HG03565 (cell line): ENCODE results near the gene SLC25A13.
"Not testable (repeated sequence)": the region's sequence is repeated elsewhere in the genome, so short reads cannot be mapped to it uniquely, and the experiment has no call there.

ENCODE experiments used
- ATAC-seq: cut with Tn5 transposase; IDR thresholded peaks from one replicate; pipeline ENCODE4 v1.9.1; 2021; ENCODE audit warnings: mild to moderate bottlenecking, moderate library complexity; ENCODE audit not compliant: unreplicated experiment

SLC25A13 gene

DNA sequence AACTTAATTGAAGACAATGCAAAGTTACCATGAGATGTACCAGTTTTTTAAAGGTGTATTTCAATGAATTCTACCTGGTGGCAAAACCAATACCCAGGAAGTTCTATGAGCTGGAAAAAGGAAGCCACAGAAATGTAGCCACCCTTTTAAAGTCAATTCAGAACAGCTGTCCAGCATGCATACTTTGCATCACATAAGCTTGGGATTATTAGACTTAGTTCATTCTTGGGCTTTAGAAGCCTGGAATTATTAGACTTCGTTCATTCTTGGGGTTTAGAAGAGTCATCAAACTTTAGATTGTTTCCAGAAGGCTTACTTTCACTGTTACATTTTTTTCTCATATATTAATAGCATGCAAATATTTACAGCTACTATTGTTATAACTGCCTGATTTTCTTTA is 20.9 kb downstream of the SLC25A13 start:
- no peak for ATAC-seq

DNA sequence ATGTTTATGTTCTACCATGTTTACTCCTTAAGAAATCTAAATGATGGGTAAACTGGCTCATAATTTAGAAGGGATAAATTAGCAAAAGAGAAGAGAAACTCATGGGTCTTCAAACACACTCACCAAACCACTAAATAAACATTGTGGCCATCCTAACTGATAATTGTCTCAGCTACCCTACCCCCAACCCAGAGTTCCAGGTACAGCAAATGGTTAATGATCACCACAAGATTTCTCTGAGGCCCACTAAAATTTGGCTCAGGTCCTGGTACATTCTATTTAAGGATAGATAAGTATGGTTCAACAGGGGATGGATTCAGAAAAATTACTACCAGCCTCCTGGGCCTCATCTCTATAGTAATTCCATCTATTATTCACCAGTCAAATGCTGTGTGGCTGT is 21.4 kb downstream of the SLC25A13 start:
- ATAC-seq = no peak

DNA sequence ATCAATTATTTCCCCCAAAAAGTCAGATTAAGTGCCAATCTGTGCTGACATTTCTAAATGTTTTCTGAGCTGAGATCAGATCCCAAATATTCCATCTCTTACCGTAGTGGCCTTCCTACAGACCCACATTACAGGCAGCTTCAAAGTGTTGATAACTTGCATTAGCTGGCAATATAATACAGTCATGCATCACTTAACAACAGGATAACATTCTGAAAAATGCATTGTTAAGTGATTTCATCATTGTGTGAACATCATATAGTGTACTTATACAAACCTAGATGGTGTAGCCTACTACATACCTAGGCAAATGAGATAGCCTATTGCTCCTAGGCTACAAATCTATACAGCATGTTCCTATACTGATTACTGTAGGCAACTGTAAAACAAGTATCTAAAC is 22.4 kb downstream of the SLC25A13 start:
- no peak for ATAC-seq

DNA sequence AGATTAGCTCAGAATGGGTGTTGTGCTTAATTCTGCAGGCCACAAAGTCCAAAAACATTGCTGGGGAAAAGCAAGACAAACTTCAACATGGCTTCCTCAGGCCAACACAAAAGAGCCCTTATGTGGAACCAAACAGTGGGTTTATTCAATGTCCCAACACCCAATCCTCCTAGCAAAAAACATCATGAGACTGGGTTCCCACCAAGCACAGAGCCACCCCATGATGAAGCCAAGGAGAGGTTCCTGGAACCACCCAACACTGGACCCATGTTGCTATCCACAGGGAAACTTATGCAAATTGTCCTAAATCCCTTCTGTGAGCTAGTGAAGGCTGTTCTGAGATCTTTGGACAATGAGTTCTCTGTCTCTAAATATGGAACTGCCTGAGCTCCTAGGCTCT is 24.0 kb downstream of the SLC25A13 start:
- ATAC-seq = no peak

DNA sequence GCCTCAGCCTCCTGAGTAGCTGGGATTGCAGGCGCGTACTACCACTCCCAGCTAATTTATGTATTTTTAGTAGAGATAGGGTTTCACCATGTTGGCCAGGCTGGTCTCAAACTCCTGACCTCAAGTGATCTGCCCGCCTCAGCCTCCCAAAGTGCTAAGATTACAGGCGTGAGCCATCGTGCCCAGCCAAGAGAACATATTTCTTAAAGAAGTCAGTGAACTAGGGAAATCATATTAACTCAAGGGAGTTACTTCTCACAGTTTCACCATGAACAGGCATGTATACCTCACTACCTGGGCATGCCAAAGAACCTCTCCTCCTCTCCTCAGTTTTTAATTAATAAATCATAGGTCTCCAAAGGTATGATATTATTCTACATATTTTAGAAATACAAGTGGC is 24.5 kb downstream of the SLC25A13 start:
- not testable (repeated sequence) for ATAC-seq

DNA sequence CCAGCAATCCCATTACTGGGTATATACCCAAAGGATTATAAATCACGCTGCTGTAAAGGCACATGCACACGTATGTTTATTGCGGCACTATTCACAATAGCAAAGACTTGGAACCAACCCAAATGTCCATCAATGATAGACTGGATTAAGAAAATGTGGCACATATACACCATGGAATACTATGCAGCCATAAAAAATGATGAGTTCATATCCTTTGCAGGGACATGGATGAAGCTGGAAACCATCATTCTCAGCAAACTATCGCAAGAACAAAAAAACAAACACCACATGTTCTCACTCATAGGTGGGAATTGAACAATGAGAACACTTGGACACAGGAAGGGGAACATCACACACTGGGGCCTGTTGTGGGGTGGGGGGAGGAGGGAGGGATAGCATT is 28.0 kb downstream of the SLC25A13 start:
- not testable (repeated sequence) for ATAC-seq

DNA sequence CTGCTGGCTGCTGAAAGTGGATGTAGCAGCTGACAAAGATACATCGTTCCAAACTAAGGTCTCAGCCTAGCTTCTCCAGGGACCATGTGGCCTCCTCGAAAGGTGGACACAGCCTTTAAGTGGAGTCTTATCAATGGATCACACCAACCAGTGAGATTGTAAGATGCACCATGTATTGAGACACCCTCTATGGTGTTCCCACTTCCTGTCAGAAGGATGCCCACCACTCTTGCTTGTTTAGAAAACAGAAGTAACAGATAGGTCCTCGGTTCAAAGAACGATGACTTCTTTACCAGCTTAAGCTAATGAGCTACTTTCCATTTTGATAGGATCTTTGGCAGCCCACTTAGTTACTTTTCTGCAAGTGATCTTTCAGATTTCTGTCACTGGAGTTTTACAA is 34.3 kb downstream of the SLC25A13 start:
- ATAC-seq = no peak

DNA sequence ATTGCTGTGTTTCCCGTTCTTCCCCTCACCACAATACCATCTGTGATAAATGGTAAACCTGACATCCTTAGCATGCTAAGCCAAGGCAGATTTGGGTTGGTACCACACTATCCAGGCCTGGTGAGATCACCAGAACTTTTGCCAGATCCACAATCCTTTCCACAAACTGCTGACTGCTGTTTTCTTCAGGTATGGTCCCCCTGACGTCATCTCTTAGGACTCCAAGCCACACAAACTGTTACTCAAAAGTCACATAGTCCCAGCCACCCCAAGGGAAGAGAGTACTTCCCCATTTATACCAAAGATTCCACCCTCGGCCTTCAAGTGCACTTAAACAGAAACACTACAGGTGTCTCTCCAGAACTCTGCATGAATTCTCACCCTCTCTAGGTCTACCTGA is 34.8 kb downstream of the SLC25A13 start:
- ATAC-seq = no peak

DNA sequence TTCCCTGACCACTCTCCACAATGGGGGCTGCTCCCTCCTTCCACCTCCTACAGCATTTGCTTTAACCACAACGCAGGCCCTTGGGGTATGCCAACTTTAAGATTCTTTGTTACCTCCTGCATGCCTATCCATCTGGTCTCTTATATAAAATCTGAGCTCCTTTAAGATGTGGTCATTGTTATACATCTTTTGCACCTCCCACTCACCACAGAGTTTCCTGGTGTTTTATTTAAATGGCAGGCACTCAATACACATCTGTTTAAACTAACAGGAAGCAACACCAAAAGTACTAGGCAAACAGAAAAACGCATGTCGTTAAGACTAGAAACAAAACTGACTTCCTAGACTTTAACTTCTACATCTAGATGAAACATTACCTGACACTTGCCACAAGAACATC is 36.3 kb downstream of the SLC25A13 start:
- peak; percentile 64 for ATAC-seq

DNA sequence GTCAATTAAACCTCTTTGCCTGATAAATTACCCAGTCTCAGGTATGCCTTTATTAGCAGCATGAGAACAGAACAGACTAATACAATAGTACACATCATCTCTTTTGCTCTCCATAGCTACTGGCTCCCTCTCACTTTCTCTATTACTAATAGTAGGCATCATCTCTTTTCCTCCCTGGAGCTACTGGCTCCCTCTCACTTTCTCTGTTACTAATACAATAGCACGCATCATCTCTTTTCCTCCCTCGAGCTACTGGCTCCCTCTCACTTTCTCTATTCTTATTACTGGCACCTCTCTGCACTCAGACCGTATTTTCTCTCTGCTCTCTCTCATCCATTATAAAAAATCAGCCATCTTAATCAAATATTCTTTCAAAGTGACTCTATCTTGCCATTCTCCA is 37.1 kb downstream of the SLC25A13 start:
- ATAC-seq = peak; percentile 71

DNA sequence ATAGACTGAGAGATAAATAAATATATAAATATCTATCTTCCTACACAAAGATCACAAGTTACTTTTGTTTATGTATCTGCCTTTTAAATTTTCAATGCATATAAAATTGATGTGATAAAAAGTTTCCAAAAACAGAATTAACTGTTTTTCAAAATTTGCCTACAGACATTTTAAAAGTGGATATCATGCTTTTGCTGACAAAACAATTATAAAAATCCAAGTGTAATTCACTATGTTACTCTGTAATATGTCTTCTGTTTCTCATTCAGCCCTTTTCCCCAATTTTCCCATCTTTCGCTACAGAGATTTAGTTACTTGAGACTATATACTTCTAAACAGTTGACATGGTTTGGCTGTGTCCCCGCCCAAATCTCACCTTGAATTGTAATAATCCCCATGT is 37.7 kb downstream of the SLC25A13 start:
- ATAC-seq = no peak

DNA sequence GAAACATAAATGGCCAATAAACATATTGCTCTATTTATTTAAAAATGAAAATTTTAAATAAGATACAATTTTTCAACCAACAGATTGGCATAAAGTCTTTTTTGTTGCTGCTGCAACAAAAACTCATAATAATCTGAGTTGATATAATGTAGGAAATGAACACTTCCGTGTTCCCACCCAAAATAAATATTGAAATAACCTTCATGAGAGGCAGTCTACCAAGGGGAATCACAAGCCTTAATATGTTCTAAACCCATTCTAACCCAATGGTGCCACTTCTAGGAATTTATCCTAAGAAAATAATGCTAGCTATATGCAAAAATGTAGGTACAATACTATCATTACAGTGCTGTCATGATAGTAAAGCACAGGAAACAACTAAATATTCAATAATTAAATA is 39.1 kb downstream of the SLC25A13 start:
- no peak for ATAC-seq

DNA sequence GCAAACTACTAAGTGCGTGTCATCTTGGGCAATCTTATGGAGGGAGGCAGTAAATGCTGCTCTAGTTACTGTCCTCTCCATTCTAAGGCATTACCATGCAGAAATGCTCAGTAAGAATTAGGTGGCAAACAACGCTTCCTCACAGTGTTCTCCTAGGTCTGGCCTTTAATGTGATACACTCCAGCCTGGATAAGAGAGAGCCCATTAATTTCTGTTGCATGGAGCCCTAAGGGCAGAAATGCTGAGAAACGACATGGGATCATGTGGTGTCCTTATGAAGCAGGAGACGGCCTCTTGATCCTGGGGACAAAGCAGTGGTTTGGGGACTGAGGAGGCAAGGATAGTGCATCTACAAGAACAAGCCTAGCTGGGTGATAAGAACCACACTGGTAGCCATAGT is 44.0 kb downstream of the SLC25A13 start:
- ATAC-seq = no peak

DNA sequence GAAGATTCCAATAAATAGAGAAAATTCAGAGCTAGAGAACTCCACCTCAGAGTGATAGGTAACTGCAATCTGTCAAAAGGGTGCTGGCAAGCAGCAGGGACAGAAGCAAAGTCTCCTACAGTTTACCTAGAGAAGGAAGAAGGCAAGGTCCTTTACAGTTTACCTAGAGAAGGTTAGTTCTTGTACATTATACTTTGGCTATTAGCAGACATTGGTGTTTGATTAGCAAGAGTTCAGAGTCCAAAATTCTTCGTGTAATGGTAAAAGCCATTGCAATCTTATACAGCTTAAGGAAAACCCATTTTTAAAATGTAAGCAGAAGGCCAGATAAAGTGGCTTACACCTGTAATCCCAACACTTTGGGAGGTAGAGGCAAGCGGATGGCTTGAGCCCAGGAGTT is 45.9 kb downstream of the SLC25A13 start:
- ATAC-seq = no peak

DNA sequence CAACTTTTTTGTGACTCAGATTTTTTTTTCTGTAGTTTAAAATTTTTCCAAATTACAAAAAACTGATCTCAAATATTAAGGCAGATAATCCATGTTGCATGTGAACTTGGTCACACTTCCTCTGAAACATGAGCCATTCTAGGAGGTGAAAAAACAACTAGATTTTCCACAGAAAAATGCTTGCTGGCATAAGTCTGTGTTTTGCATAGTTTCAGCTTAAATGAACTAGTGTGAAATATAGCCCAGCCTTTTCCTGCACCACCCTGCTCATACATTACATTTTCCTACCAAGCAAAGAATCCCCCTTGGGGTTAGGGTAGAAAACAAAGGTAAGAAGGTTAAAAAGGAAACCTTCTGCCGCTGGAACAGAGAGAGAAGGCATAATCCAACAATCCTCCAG is 48.2 kb downstream of the SLC25A13 start:
- ATAC-seq = no peak

DNA sequence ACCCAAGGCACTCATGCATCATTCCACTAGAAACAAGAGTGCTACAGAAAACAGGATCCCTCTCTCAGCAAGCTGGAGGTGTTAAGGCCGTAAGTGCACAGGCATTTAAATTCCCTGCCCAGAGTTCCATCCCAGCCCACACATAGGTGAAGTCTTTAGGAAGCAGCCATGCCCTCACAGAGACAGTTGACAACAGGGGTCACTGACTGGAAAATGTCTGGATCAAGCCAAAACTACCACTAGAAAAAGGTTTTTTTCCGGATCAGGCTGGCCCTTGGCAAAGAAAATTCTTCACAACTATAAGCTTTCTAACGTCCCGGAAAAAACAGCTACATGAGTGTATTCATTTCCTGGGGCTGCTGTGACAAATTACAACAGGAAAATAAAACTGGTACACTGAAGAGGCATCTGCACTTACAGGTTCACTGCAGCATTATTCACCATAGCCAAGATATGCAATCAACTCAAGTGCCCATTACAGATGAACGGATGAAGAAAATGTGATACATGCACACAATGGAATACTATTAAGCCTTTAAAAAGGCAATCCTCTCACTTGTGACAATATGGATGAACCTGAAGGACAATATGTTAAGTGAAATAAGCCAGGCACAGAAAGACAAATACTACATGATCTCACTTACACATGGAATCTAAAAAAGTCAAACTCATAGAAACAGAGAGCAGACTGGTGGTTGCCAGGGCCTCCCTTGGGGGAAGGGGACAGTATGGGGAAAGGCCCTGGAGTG is 52.5 kb downstream of the SLC25A13 start:
- no peak for ATAC-seq

DNA sequence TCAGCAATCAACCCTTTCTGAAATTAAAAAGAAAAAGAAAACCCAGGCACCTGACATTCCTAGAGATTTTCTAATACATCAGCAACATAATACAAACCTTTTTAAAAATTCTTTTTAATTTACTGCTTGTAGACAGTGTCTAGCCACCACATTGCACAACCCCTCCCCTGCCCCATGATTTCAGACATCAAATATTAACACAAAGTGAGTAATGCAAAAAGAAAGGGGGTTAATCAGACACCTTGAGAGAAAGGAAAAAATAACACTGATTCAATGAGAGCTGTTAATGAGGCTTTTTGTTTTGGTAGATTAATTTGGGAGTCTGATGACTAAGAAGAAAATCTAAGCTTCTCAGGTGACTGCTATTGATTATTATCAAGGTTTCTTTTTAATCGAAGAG is 55.3 kb downstream of the SLC25A13 start:
- ATAC-seq = no peak

DNA sequence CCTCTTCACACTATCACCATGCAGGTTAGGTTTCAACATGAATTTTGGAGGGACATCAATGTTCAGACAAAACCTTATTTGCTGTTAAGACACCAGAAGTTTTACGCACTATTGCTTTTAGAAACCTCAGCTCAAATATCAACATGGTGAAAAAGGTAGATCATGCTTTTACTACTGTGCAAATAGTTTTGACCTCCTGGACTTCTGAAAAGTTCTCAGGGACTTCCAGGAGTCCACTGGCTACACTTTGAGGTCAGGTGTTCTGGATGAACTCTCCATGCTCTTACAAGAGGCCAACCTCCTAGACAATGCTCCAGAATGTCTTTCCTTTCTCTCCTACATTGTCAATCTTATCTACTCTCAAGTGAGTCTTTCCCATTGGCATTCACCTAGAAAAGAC is 55.9 kb downstream of the SLC25A13 start:
- no peak for ATAC-seq

DNA sequence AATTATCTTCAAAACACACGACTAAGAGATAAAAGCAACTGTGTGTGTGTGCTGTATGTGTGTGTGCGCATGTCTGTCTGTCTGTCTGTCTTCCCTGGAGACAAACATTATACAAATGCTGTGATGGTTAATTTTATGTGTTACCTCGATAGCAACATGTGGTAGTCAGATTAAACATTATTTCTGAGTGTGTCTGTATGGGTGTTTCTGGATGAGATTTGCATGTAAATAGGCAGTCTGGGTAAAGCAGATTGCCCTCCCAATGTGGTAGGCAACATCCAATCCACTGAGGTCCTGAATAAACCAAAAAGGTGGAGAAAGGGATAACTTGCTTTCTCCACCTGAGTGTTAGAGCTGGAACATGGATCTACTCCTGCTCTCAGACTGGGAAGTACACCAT is 67.9 kb downstream of the SLC25A13 start:
- ATAC-seq = no peak

DNA sequence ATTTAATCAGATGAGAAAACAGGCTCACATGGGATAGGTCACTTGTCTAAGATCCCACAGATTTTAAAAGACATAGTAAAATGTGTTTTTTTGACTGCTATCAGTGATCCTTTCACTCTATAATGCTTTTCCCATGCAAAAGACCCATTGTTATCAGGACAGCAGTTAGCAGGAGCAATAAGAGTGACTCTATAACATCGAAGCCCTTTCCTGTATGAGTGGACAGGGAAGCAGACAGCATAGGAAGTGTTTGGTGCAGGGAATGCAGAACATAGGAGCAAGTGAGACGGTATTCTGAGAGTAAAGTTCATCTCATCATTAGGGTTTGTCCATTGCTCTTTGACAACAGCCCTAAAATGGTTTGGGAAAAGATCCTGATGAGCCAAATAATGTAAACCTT is 68.5 kb downstream of the SLC25A13 start:
- ATAC-seq = no peak

DNA sequence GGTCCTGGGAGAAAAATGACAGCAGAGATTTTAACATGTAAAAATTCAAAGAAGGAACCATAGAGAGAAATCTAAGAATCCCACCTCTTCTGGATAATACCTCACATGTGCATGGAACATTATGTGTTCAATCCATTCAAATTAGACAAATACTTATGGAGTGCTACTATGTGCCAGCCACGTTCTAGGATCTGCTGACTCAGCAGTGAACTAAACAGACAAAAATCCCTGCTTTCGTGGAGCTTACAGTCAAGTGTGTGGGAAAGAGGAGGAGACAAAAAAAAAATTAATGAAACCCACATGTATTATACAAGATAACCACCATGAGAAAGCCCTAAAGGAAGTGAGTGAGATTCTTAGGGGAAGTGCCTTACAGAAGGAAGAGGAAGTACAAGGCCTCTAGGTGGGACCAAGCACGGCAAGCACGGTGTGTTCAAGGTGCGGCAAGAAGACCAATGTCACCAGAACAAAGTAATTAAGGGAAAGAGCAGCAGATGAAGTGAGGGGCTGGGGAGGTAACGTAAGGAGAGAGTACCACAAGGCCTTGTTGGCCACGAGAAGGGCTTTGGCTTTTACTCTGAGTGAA is 71.0 kb downstream of the SLC25A13 start:
- no peak for ATAC-seq

DNA sequence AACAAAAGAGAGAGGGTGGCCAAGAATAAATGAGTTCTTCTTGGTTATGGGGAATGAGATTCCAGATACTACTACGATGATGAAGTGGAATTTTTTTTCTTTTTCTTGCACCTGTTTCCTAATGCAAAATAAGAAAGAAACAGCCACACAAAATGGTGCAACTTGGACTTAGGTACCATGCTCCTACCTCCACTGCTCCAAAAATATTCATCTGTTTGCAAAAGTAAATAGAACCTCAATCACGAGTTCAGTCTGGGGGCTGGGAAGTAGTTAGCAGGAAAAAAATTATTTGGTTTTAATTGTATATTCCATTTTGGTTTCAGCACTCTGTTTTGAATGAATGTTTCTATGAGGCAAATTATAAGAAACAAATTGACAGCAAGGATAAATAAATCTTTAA is 73.5 kb downstream of the SLC25A13 start:
- no peak for ATAC-seq

DNA sequence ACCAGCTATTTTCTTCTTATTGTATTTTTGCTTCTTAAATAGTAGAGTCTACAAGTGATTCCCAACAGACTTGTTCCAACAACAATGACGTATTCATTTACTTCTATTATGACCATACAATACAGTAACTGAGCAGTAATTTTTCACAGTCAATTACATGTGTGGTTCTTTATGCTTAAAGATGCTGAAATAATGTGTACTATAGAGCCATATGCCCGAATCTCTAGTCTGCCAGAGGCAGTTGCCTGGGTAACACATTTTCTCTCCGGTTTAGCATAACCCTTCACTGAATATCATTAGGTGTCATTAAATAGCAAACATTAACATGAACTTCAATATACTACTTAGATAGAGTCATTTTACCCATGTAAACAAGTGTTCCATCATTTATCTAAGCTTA is 75.0 kb downstream of the SLC25A13 start:
- no peak for ATAC-seq
